ENCODE data around the gene TNFRSF21. TPM values are rescaled to one million over a fixed set of nuclear protein-coding genes. Genes with fewer than 3 reads are reported as not detected.

TNFRSF21 gene
- total and polyA plus RNA-seq, 2 of the 8 experiments (the other 6 are each of a cell fraction or from before 2014, with no cell fraction given), result 16.4 to 52.7 TPM

DNA sequence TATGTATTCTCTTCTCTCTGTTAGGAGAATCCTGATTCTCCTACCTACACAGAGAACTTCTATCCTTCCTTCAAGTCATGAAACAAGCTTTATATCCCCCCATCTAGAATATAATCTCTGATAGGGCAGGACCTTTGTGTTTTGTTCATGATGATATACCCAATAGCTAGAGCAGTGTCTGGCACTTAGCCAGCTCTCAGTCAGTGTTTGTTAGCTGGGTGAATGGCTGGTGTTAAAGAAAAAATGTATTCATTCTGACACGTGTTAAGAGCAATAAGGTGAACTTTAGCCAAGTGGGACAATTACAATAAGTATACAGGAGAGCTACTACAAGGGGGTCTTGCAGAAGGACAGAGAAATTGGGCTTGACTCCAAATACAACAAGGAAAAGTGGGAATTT is 34.3 kb upstream of the TNFRSF21 start (continued):
- TF ChIP-seq BCL11A (IDR thresholded peaks at IDR 0.05; ENCODE audit: low read depth in 2 of 2, low read length in 2 of 2) (no peak), CHD2 (IDR thresholded peaks at IDR 0.05; ENCODE audit: low read length) (no peak), RAD21 (IDR thresholded peaks at IDR 0.05 in 1 of 2, conservative IDR thresholded peaks at IDR 0.05 in 1 of 2; ENCODE audit: low read depth in 2 of 2, low read length in 2 of 2) (no peak)
